Gastroesophageal sphincter (tissue), 3 donors: ENCODE measurements around the gene IFNG.

Experiments used
- CTCF ChIP-seq, 4 experiments: fragments of 200-600 bp in 2 of 4; fragments of 450-650 bp in 2 of 4; sonication (generic) in 1 of 4; IDR thresholded peaks; one replicate each; pipeline ENCODE4 v1.5.1; 2017 to 2019; ENCODE audit warnings: antibody characterized with exemption in 4 of 4, mild to moderate bottlenecking in 2 of 4, moderate library complexity in 2 of 4
- POLR2A ChIP-seq, 2 donors: fragments of 450-650 bp; IDR thresholded peaks; one replicate each; pipeline ENCODE4 v1.6.1; 2017; ENCODE audit warnings: antibody characterized with exemption in 2 of 2, mild to moderate bottlenecking in 2 of 2, moderate library complexity in 1 of 2

GRCh38 chr12:68129979-68130378, 29.6 kb downstream of the IFNG start:
- TF ChIP-seq CTCF (IDR thresholded peaks at IDR 0.05) (no peak), POLR2A (IDR thresholded peaks at IDR 0.05) (no peak)
